ENCODE results near the gene SMYD3.
"Not testable (repeated sequence)": the region's sequence is repeated elsewhere in the genome, so short reads cannot be mapped to it uniquely, and the experiment has no call there.

Gene SMYD3

DNA sequence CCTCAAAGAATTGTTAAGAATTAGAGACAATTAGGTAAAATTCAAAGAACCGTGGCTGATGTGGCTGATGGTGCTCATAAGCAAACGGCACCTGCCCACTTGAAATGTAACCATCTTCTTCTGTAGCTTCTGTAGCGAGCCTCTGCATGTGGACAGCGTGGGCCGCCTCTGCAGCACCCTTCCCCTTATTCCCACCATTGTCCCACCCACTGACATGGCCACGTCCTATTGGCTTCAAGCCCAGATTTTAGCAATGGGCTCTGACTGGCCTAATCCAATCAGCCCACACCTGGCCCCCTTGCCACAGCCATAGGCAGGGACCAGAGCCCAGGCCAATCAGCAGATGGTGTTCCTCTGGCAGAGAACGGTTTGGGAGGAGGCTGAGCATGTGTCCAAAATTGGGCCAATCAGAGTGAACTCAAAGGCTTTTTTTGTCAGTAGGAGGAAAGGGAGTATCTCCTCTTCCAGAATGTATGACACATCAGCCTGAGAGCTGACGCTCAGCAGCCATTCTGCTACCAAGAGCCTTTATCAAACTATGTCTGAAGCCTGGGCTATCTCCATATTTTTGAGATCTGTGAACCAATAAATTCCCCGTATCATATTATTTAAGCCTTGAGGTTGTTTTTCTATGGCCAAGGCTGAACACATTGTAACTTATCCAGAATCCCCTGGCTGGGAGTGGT, 518.5 kb downstream of the SMYD3 start:
- no peak for DNase-seq (ENCODE audit: low spot score)

DNA sequence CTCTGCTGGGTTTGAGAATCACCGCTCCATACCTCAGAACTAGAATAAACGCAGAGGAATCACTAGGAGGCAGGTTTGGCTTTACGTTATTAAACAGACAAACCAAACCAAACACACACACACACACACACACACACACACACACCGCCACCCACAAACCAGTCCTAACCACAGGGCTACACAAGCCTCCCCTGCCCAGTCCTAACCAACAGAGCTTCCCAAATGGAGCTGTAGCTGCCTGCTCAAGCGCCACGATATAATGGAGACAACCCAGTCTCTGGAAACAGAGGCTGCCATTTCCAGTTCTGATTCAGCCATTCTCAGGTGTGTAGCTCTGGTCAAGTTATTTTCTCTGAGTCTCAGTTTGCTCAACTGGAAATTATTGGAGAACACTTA, 519.1 kb downstream of the SMYD3 start:
- DNase-seq (ENCODE audit: low spot score) = no peak

DNA sequence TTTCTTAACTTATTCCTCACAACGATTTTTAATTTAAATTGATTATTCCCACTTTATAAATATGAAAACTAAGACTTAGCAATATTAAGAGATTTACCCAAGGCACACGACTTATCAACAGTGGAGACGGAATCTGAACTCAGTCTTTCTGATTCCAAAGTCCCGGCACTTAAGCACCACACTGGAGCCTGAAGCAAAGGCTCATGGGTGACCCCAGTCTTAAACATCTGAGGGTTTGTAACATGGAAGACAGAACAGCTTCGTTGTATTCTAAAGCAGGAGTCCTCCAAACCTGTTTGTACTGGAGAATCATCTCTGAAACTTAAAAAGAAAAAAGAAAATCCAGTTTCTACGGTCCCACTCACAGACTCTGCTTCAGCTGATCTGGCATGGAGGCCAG, 519.5 kb downstream of the SMYD3 start:
- DNase-seq (ENCODE audit: low spot score) = no peak

DNA sequence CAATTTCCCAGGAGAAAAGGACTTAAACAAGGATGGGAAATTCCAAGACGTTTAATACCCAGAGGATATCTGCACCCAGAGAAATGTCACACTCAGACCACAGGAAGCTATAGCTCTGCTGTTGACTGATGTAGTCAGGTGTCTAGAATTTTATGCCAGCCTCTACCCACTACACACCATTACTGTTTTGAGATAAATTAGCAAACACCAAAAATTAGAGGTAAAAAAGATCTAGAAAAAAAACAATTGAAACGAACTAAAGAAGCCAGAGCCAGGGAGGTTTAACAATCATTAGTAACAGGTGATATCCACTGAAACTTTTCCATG, 519.9 kb downstream of the SMYD3 start:
- DNase-seq (ENCODE audit: low spot score) = no peak

DNA sequence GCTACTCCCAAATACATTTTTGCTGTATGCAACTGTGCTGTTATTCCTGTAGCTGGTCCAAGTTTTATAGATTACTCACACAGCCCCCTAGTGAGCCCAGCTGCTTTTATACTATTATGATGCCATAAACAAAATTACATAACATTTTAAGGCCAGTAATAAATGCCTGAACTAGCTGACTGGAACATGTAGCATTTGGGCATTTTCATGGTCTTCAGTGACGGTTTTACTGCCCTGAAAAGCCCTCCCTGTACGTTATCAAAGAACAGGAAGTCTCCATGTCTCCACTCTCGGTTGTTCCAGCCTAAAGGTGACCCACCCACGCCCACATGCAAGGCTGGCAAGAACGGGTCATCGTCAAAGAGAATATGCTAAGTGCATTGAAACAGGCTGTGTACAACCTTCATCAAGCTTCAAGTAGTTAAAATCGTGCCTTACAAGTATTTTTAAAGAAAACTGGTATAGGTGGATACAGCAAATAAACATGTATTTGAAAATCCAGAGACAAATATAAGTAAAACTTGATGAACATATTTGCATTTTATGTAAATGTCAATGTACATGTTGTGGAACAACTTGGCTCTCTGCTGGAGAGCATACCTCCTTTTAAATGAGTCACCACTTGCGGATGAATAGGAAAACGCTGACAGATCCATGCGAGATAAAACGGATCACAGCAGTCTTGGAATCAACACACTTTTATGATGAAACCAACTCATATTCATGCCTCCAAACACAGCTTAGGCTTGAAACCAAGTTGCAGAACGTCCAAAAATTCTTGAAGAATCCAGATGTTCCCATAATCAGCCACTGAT, 520.5 kb downstream of the SMYD3 start:
- no peak for DNase-seq (ENCODE audit: low spot score)

DNA sequence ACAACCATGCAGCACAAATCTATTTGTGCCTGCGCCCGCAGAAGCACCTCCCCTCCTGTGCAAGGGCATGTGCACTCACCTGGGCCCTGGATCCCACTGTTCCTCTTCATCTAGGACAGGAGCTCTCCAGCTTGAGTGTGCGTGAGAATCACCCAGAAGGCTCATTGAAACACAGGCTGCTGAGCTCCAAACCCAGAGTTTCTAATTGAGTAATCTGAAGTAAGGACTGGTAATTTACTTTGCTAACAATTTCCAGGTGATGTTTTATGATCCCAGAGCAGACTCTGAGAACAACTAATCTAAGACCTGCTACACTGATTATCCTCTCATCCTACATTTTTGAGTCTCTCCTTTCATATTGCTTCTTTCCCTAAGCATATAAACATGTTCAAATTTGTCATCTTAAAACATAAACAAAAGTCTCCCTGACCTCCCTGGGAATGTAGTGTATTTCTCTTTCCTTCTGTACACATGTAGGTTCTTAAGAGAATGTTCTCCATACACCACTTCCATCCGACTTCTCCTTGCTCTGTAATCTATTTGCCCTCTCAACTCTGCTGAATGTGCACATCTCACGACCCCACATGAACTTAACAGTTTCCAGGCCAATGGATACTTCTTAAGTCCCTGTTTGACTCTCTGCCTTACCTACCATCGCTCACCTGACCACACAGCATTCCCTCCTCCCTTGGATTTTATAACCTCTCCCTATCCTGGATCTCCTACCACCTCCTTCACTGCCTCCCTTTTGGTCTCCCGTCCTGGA, 522.5 kb downstream of the SMYD3 start:
- DNase-seq (ENCODE audit: low spot score) = no peak

DNA sequence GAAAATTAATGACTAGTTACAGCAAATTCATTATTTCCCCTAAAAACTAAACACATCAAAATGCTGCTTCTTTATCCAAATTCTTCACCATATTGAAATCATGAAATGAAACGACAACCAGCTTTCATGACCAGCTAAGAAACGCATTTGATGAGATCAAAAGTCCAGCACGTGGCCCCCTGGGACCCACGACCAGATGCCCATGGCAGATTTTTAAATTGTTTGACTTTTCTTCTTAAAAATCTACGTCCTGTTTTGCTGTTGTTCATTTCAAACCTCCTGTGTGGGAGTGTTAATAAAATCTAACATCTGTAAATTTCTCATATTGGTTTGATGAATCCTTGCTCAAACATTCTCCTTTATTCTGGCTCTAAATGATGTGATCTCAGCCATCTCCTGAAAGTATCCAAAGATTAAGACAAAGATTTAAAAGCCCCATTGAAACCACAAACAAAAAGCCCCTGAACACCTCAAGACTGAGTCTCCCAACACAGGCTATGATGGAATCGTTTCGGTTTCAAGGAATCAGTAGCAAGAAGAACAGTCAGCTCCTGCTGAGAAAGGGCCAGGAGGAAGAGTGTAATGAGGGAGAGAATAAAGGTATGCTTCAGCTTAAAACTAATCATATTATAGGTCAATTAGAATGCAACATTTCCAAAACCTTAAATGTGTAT, 523.6 kb downstream of the SMYD3 start:
- DNase-seq (ENCODE audit: low spot score) = no peak

DNA sequence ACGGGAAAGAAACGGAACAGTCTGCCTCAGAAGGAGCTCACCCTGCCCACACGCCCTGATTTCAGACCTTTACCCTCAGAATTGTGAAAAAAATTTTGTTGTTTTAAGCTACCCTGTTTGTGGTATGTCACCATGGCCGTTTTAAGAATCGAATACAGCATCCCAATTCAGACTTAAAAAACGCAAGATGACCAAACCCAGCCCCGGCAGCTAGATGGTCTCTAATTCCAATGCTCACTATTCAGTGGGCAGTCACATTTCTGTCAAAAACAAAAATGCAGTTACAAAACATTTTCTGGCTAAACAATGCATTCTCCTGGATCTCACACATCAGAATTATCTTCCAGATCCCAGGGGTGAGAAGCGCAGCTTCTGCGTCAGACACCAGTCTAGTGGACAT, 527.5 kb downstream of the SMYD3 start:
- no peak for DNase-seq (ENCODE audit: low spot score)

DNA sequence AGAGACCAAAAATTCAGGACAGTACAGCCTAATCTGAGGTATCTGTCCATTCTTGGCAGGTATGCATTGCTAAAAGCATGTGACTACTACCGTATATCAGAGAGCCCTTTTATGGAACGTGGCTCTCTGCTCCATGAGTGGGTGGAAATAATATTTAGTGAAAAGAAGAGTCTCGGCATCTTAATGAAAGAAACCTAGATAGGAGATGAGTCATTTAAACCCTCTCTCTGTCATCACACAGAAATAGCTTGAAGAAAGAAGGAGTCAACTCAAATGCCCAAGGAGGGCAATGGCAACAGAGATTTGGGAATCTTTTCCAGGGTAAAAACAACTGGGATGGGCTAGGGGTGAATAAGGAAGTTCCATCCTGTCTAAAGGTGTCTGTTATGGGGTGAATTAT, 528.2 kb downstream of the SMYD3 start:
- no peak for DNase-seq (ENCODE audit: low spot score)

DNA sequence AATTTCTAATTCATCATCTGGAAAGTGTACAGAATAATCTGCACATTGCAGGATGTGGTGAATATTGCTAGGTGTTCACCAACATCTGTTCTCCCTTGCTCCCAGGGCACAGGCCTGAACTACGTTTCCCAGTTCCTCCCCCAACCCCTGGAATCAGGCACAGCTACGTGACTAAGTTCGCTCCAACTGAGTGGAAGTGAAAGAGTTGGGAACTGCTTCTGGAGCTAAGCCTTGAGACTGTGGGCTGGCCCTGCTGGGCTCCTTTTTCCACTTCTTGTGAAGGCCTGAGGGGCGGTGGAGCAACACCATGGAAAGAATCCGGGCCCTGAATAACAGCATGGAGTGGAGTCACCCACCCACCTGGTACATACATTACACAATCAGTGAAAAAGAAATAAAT, 534.6 kb downstream of the SMYD3 start:
- DNase-seq (ENCODE audit: low spot score) = no peak

DNA sequence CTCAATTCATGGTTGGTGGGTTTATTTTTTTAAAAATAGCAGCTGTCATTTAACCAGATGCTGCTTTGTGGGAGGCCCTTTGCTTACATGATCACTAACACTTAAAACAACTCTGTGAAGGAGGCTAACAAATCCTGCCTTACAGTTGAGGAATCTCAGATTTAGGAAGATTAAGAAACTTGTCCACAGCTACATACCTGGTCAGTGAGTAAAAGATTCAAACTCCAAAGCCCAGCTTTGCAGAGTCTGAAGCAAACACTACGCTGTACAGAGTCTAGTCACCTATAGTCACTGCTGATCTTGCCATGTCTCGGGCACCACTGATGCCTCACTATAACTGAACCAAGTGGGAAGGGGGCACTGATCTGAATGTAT, 535.4 kb downstream of the SMYD3 start:
- DNase-seq (ENCODE audit: low spot score) = no peak

DNA sequence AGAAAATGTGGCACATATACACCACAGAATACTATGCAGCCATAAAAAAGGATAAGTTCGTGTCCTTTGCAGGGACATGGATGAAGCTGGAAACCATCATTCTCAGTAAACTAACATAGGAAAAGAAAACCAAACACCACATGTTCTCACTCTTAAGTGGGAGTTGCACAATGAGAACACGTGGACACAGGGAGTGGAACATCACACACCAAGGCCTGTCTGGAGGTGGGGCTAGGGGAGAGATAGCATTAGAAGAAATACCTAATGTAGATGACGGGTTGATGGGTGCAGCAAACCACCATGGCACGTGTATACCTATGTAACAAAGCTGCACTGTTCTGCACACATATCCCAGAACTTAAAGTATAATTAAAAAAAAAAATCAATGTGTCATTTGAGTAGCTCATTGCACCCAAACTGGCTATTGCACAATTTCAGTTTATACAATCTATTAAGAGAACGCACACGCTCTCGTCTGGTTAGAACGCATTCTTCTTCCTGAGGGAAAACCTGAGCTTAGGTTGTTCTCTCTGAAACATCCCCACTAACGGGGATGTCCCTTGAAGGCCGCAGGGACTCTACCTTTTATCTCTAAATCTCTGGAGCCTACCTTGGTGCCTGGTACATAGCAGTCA, 535.9 kb downstream of the SMYD3 start:
- DNase-seq (ENCODE audit: low spot score) = not testable (repeated sequence)

DNA sequence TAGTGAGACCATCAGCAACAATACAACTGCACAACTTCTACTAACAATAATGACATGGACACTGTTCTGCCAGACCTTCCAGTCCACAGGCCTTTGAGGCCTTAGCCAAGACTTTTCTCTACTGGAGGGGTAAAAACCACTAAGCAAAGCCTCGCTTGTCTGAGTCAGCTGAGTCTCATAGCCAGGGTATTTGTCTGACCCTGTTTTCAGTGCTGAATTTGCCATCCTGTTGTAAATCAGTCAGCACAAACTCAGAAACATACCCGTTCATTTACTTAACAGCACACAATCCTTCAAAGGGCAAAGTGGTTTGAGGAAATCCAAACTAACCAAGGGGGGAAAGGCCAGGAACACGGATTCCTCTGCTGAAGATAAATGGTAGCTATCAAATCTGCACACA, 537.8 kb downstream of the SMYD3 start:
- DNase-seq (ENCODE audit: low spot score) = no peak

DNA sequence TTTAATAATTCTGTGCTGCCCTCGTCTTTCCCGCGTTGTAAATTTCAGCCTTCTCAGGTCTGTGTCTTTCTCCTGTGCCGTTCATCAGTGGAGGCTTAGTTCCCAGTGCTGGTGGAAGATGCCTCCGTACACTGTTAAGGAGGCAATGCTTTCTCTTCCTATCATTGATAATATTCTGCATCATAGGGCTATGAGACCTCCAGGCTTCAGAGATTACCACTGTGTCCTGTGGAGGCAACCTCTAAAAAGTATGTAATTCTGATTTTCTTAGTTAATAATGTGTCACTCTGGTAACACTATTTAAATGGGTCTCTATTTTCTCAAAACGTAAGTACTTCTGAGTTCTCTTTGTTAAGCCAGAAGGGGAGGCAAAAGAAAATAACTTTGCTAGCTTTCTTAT, 538.3 kb downstream of the SMYD3 start:
- no peak for DNase-seq (ENCODE audit: low spot score)

DNA sequence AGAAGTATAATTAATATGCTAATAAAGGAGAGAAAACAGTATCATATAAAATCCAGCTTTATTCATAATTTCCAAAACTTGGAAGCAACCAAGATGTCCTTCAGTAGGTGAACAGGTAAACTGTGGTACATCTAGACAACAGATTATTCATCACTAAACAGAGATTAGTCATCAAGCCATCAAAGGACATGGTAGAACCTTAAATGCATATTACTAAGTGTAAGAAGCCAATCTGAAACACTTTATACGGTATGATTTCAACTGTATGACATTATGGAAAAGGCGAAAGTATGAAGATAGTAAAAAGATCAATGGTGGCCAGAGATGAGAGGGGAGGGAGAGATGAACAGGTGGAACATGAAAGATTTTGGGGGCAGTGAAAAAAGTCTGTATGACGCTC, 541.7 kb downstream of the SMYD3 start:
- DNase-seq (ENCODE audit: low spot score) = no peak

DNA sequence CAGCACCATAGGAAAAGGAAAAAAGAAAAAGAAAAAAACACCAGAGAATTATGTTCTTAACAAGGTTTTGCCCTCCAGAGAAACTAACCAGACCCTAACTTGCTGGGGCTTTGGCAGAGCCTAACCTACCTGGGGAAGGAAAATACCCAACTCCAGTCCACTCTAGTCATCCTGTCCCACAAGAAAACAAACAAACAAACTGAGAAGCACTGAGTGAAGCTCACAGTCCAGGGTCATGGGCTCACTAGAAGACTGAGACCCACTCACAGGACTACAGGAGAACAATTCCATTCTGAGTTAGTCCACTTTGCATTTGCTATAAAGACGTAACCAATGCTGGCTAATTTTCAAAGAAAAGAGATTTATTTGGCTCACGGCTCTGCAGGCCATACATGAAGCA, 543.4 kb downstream of the SMYD3 start:
- no peak for DNase-seq (ENCODE audit: low spot score)

DNA sequence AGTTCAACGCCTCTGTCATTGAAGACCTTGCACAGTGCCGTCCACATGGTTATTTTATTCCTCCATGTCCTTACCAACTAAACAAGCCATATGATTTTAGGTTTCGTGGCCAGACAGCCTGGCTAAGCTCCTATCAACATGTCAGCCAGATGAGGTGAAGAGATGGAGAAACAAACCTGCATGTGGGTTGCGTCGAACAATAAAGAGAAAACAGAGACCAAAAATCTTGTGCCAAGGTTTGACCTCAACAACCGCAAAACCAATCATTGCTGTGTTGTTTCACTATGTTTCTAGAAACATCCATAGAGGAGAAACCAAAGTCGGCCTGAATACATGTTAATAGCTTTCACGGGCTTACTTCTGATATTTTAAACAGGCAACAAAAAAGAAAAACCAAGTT, 544.6 kb downstream of the SMYD3 start:
- no peak for DNase-seq (ENCODE audit: low spot score)

DNA sequence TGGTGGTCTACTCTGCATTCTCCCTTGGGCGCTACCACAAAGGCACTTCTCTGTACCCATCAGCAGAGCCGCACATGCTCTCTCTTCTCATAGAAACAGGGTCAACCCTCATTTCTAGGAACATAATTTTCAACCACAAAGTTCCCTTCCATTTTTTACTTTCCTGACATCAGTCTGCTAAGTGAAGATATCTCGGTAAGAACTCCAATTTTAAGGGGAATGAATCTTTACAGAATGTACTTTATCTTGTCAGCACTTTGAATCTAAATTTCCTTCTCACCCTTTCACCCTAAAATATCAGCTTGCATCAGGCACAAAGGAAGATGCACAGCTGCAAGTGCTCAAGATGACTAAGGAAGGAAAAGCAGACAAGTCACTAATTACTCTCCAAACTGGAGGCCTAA, 545.9 kb downstream of the SMYD3 start:
- no peak for DNase-seq (ENCODE audit: low spot score)

DNA sequence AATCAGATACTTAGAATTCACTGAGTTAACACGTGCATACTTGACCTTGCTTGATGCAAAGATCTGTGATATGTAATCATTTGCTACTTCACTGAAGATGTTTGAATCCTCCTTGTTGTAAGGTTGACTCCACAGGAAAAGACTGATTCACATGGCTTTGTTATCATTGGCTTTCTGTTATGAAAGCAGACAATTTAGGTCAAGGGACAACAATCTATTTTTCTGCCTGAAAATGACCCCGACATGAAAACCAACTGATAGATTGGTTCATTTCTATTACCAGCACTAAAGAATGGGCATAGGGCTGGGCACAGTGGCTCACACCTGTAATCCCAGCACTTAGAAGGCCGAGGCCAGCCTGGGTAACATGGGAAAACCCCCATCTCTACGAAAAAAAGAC, 546.9 kb downstream of the SMYD3 start:
- DNase-seq (ENCODE audit: low spot score) = no peak

DNA sequence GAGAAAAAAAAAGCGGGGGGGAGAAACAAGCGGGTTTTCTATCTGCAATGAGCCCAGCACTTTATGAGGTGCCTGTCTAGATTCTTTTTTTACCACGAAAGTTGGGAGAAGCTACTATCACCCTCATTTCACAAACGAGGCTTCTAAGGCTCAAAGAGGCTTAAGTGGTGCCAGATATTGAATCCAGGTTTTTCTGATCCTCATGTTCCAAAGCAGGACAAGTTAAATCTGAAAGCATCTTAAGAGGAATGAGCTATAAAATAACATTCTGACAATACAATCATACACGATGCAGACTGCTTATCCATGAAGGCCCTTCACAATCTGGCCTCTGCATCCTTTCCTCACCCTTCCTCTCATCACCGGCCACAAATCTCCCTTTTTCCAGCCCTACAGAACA, 549.1 kb downstream of the SMYD3 start:
- no peak for DNase-seq (ENCODE audit: low spot score)

DNA sequence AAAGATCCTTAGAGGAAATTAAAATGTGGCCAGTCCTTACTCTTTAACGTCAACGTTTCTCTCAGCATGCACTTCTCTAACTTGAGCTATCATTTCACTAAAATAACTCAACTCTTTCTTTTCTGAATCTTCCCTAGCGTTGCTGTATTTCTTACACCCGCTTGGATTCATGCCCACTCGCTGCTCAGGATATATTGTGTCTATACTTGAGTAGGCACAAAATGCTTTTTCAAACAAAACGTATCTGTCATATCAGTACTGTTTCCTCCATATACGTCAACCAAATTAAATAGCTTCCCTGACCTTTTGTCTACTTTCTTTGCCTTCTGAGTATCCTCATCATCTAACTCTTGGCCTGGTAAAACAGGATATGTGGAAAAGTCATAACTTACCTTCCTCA, 549.7 kb downstream of the SMYD3 start:
- no peak for DNase-seq (ENCODE audit: low spot score)

DNA sequence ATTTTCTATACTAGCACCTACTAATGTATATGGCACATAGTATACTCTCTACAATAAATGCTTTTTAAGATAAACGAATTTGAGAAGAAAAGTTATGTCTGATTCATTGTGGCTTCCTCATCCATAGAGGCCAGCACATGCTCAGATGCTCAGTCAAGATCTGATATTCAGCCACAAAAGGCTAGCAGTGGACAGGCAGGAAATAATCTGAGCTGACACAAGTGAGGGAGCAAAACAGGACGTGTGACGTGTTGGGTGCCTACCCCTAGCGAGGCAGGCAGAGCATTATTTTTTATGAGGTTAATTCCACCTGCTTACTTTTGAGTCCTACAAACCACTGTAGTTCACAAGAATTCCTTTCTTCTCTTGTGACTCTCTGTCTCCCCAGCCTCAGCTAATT, 550.9 kb downstream of the SMYD3 start:
- no peak for DNase-seq (ENCODE audit: low spot score)
